ENCODE measurements around the gene MAP7. TPM values are rescaled to one million over a fixed set of nuclear protein-coding genes. Genes with fewer than 3 reads are reported as not detected.
A peak's percentile ranks its signal among the peaks of the same experiment; 100 is the strongest.
"Not testable (repeated sequence)": the region's sequence is repeated elsewhere in the genome, so short reads cannot be mapped to it uniquely, and the experiment has no call there.

MAP7 gene
- total RNA-seq (2014; rRNA removed; shearing (Covaris generic)): 32.5 and 33.0 TPM in 2 replicates
- polyA plus RNA-seq (2015; cell fraction: cytosol; rRNA removed): 20.2 and 23.7 TPM in 2 replicates
- 12.7 and 14.1 TPM in 2 replicates for polyA plus RNA-seq (2015; cell fraction: nucleus; rRNA removed)

- DNase-seq (ENCODE audit: low read depth, low spot score): peak; percentile 69
- in situ Hi-C loops (cut with HindIII; ENCODE audit: low pct_unique_long_range_greater_than_20kb, low sequenced_read_pairs): no loop called here
Observed at GRCh38 chr6:136550330-136551071, at the start of gene MAP7. Gene MAP7, minus strand, starts transcription at chr6:136550422. Its CDS starts 14 bp downstream, at chr6:136550408.

GRCh38 chr6:136599329-136600011, 49.2 kb upstream of the MAP7 start:
- in situ Hi-C loops (cut with HindIII; ENCODE audit: low pct_unique_long_range_greater_than_20kb, low sequenced_read_pairs): no loop called here
- DNase-seq (ENCODE audit: low read depth, low spot score): no peak

- in situ Hi-C loops (cut with HindIII; ENCODE audit: low pct_unique_long_range_greater_than_20kb, low sequenced_read_pairs): no loop called here
- DNase-seq (ENCODE audit: low read depth, low spot score): no peak
Observed at GRCh38 chr6:136598048-136598447, 47.8 kb upstream of the MAP7 start.

GRCh38 chr6:136594671-136595070, 44.4 kb upstream of the MAP7 start:
- in situ Hi-C loops (cut with HindIII; ENCODE audit: low pct_unique_long_range_greater_than_20kb, low sequenced_read_pairs): no loop called here
- no peak for DNase-seq (ENCODE audit: low read depth, low spot score)

- peak; percentile 49 for DNase-seq (ENCODE audit: low read depth, low spot score)
- in situ Hi-C loops (cut with HindIII; ENCODE audit: low pct_unique_long_range_greater_than_20kb, low sequenced_read_pairs): no loop called here
Observed at GRCh38 chr6:136593748-136594490, 43.7 kb upstream of the MAP7 start.

GRCh38 chr6:136592930-136593673, 42.9 kb upstream of the MAP7 start:
- no peak for DNase-seq (ENCODE audit: low read depth, low spot score)
- in situ Hi-C loops (cut with HindIII; ENCODE audit: low pct_unique_long_range_greater_than_20kb, low sequenced_read_pairs): no loop called here

- in situ Hi-C loops (cut with HindIII; ENCODE audit: low pct_unique_long_range_greater_than_20kb, low sequenced_read_pairs): no loop called here
- DNase-seq (ENCODE audit: low read depth, low spot score): no peak
Observed at GRCh38 chr6:136591617-136592016, 41.4 kb upstream of the MAP7 start.

GRCh38 chr6:136590846-136591245, 40.6 kb upstream of the MAP7 start:
- DNase-seq (ENCODE audit: low read depth, low spot score); in situ Hi-C loops (cut with HindIII; ENCODE audit: low pct_unique_long_range_greater_than_20kb, low sequenced_read_pairs): not testable (repeated sequence)

- peak; percentile 61 for DNase-seq (ENCODE audit: low read depth, low spot score)
- in situ Hi-C loops (cut with HindIII; ENCODE audit: low pct_unique_long_range_greater_than_20kb, low sequenced_read_pairs): no loop called here
Observed at GRCh38 chr6:136587527-136587926, 37.3 kb upstream of the MAP7 start.

GRCh38 chr6:136586295-136586694, 36.1 kb upstream of the MAP7 start:
- in situ Hi-C loops (cut with HindIII; ENCODE audit: low pct_unique_long_range_greater_than_20kb, low sequenced_read_pairs): no loop called here
- peak; percentile 31 for DNase-seq (ENCODE audit: low read depth, low spot score)

GRCh38 chr6:136585523-136585922, 35.3 kb upstream of the MAP7 start:
- in situ Hi-C loops (cut with HindIII; ENCODE audit: low pct_unique_long_range_greater_than_20kb, low sequenced_read_pairs): not testable (repeated sequence)

GRCh38 chr6:136584290-136584689, 34.1 kb upstream of the MAP7 start:
- DNase-seq (ENCODE audit: low read depth, low spot score); in situ Hi-C loops (cut with HindIII; ENCODE audit: low pct_unique_long_range_greater_than_20kb, low sequenced_read_pairs): not testable (repeated sequence)

More at GRCh38 chr6:136585523-136585922, 35.3 kb upstream of the MAP7 start:
- DNase-seq (ENCODE audit: low read depth, low spot score): not testable (repeated sequence)

- peak; percentile 44 for DNase-seq (ENCODE audit: low read depth, low spot score)
- in situ Hi-C loops (cut with HindIII; ENCODE audit: low pct_unique_long_range_greater_than_20kb, low sequenced_read_pairs): no loop called here
Observed at GRCh38 chr6:136582711-136583471, 32.7 kb upstream of the MAP7 start.

- DNase-seq (ENCODE audit: low read depth, low spot score): no peak
- in situ Hi-C loops (cut with HindIII; ENCODE audit: low pct_unique_long_range_greater_than_20kb, low sequenced_read_pairs): no loop called here
Observed at GRCh38 chr6:136579800-136580199, 29.6 kb upstream of the MAP7 start.

GRCh38 chr6:136576821-136577220, 26.6 kb upstream of the MAP7 start:
- in situ Hi-C loops (cut with HindIII; ENCODE audit: low pct_unique_long_range_greater_than_20kb, low sequenced_read_pairs): no loop called here
- DNase-seq (ENCODE audit: low read depth, low spot score): no peak

GRCh38 chr6:136571496-136571895, 21.3 kb upstream of the MAP7 start:
- in situ Hi-C loops (cut with HindIII; ENCODE audit: low pct_unique_long_range_greater_than_20kb, low sequenced_read_pairs): no loop called here
- no peak for DNase-seq (ENCODE audit: low read depth, low spot score)

- in situ Hi-C loops (cut with HindIII; ENCODE audit: low pct_unique_long_range_greater_than_20kb, low sequenced_read_pairs): no loop called here
- no peak for DNase-seq (ENCODE audit: low read depth, low spot score)
Observed at GRCh38 chr6:136571065-136571464, 20.8 kb upstream of the MAP7 start.
